Astrocyte of the cerebellum (primary cell): ENCODE data around the gene PMM2.
"Not testable (repeated sequence)": the region's sequence is repeated elsewhere in the genome, so short reads cannot be mapped to it uniquely, and the experiment has no call there.

ENCODE experiments used
- DNase-seq: peaks from one replicate; pipeline ENCODE4 v3.0.0-alpha.2; 2011; ENCODE audit warnings: low read depth
- H3K4me3 ChIP-seq: 2 replicates; pipeline ENCODE4 v1.5.1; 2011; ENCODE audit warnings: mild to moderate bottlenecking, low read depth, low read length, moderate library complexity
- CTCF ChIP-seq: IDR thresholded peaks from 2 replicates; pipeline ENCODE4 v1.5.1; 2012; ENCODE audit warnings: low read length, low read depth, moderate library complexity, mild to moderate bottlenecking; ENCODE audit errors: missing control alignments
- in situ Hi-C: cut with HindIII; loops from 2 replicates; pipeline ENCODE4 v1.10.0; 2017; ENCODE audit warnings: low sequenced_read_pairs

The PMM2 gene

GRCh38 chr16:8795091-8795490 is 2.5 kb upstream of the PMM2 start:
- peak; percentile 54 for TF ChIP-seq CTCF
- DNase-seq, result peak; percentile 26

GRCh38 chr16:8795818-8796217 is 1.8 kb upstream of the PMM2 start:
- in situ Hi-C loops, result no loop called here
- no peak overlapping the region for H3K4me3 ChIP-seq
- no peak for TF ChIP-seq CTCF
- DNase-seq, result no peak

More at GRCh38 chr16:8795091-8795490, 2.5 kb upstream of the PMM2 start:
- in situ Hi-C loops, result no loop called here
- no peak overlapping the region for H3K4me3 ChIP-seq

GRCh38 chr16:8796469-8797363 is 923 bp upstream of the PMM2 start:
- DNase-seq, result no peak
- in situ Hi-C loops, result no loop called here
- TF ChIP-seq CTCF, result no peak
- peak overlapping the region; percentile 99 for H3K4me3 ChIP-seq

- no peak for DNase-seq
- no peak for TF ChIP-seq CTCF
Measured at GRCh38 chr16:8798174-8798527, 512 bp downstream of the PMM2 start.

GRCh38 chr16:8798535-8799157 is 1.0 kb downstream of the PMM2 start:
- H3K4me3 ChIP-seq, result peak overlapping the region; percentile 99
- in situ Hi-C loops, result no loop called here
- no peak for TF ChIP-seq CTCF
- no peak for DNase-seq

More at GRCh38 chr16:8798174-8798527, 512 bp downstream of the PMM2 start:
- H3K4me3 ChIP-seq, result peak overlapping the region; percentile 99
- in situ Hi-C loops, result no loop called here

GRCh38 chr16:8801701-8802100 is 4.1 kb downstream of the PMM2 start:
- in situ Hi-C loops, result loop anchor here (5.0 to 25.0 kb wide), 2 partner anchors 111 to 139 kb away; no protein-coding TSS in a partner anchor
- H3K4me3 ChIP-seq, result no peak overlapping the region
- DNase-seq, result no peak
- no peak for TF ChIP-seq CTCF

GRCh38 chr16:8803733-8804132 is 6.1 kb downstream of the PMM2 start:
- H3K4me3 ChIP-seq, DNase-seq: not testable (repeated sequence)
- in situ Hi-C loops, result loop anchor here (5.0 to 25.0 kb wide), 2 partner anchors 109 to 141 kb away; no protein-coding TSS in a partner anchor
